ENCODE measurements around the gene ENTREP3.

The ENTREP3 gene

GRCh38 chr1:155197901-155198546, 57.3 kb downstream of the ENTREP3 start:
- no peak for DNase-seq

All from CD4-positive, alpha-beta T cell treated with Interleukin-21 for 1 hour (primary cell).